Frontal cortex (tissue), 4 donors: ENCODE measurements around the gene CILP. TPM values are rescaled to one million over a fixed set of nuclear protein-coding genes. Genes with fewer than 3 reads are reported as not detected.
"Not testable (repeated sequence)": the region's sequence is repeated elsewhere in the genome, so short reads cannot be mapped to it uniquely, and the experiment has no call there.

ENCODE experiments used
- DNase-seq, 2 donors: peaks; one replicate each; pipeline ENCODE4 v3.0.0; 2012; ENCODE audit warnings: low spot score in 2 of 2
- FAIRE-seq: peaks from 2 replicates; lab custom pipeline; 2012; peaks lifted over from hg19 to GRCh38; lab: Jason Lieb, UNC
- total RNA-seq: library from RNA; depleted of rRNA; stranded (reverse); fragments of >200 nt; gene quantifications from one replicate; pipeline ENCODE4 v1.2.3, GENCODE V29; 2014
- donor health status: control.
- donor health status: control.
- donor health status: control.

CILP gene
- total RNA-seq, 1 donor from 2014 or later, result 0.41 TPM

DNA sequence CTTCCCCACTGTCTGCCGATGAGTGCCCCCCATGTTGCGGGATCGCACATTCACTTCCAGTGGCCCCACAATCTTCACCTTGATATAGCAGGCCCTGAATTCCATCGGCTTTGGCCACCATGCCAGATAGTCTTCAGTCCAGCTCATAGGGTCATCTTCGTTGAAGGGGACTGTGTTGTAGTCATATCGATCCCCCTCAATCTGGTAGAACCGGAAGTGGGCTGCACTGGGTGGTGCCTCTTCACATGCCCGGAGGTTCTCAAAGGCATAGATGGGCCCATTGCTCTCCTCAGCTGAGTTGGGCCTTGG lies 14.0 kb downstream of the CILP start:
- no peak for DNase-seq
- FAIRE-seq, result no peak

DNA sequence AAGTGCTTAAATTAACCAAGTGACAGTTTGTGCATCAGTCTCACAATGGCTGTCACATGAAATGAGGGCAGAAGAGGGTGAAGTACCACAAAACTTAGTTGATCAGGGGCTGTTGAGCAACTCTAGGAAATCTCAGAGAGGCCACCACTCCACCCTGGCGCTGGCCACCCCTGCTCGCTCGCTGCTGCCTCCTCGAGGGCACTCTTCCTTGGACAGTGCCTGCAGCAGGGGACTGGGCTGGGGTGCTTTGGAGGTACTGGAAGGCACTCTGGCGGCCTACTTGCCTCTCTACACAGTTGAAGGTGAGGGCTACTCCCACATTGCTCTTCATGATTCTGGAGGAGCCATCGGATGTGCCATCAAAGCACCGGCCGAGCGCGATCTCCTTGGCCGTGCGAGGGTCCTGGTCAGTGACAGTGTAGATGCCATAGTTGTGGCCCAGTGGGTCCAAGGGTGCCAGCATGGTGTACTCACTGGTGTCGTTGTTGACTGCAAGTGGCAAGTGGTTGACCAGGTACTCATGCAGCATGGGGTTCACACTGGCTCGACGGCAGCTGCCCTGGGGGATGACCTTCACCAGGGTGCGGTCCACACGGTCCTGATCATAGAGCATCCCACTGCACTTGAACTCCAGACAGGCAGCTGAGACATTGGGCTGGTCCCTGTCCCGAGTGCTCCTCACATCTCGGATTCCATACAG lies 14.5 kb downstream of the CILP start:
- DNase-seq, result no peak
- no peak for FAIRE-seq

DNA sequence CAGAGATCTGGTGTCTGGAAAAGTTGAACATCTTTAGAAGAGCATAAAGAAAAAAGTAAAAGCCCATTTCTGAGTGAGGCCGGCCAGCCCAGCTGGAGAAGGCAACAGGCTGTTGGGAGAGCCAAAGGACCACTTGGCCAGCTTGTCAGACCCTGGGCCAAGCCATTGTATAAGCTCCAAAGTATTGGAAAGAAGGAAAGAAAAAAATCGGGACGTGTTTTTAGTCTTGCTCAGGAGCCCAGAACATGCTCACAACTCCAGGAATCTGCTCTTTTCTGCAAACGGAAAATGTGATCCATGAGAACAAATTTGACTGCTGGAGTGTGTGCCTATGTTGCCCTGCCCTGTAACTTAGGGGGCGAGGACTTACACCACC lies 15.7 kb downstream of the CILP start:
- FAIRE-seq, result no peak

DNA sequence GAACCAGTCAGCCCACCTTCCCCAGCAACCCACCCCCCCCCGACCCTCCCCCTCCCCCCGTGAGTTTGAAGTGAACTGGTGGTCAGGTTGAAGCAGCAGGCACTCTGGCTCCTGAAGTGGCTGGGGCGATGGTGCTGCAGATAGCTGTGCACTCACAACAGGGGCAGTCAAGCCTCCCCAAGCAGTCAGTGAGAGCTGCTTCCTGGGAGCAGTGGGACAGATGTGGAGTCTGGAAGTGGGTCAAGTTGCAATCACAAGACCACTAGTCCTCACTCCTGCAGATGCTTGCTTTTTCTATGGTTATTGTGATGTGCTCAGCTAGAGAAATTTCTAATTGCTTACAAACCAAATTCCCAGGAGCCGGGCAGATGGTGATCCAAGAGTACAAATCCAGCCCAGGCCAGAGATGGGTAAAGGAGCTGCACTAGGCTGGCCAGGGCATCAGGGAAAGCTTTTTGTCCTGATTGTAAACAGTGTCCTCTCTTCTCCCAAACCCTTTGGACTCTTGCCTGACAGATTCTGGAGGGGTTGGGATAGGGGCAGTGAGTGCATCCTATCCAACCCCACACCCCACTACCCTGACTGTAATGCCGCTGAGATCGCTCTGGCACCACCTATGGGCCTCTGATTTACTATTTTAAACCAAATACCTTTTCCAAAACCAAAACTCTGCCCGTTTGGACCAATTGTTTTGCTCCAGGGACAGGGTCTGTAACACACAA lies 16.3 kb downstream of the CILP start:
- FAIRE-seq (no peak), DNase-seq (no peak)

More for the DNA sequence above, 15.7 kb downstream of the CILP start:
- no peak for DNase-seq

DNA sequence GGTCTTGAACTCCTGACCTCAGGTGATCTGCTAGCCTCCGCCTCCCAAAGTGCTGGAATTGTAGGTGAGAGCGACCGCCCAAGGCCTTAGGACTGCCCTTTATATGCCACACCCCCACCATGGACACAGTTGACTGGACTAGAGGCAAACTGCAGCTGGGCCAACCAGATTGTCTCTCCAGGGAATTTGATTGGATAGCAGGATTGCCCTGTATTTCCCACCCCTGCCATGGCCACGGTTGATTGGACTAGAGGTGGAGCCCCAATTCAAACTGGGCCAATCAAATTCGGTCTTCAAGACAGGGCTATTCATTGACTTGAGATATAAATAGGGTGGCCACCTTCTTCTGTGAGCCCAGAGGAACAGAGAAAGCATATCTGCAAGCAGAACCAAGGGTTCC lies 19.3 kb downstream of the CILP start:
- DNase-seq (no peak), FAIRE-seq (no peak)

DNA sequence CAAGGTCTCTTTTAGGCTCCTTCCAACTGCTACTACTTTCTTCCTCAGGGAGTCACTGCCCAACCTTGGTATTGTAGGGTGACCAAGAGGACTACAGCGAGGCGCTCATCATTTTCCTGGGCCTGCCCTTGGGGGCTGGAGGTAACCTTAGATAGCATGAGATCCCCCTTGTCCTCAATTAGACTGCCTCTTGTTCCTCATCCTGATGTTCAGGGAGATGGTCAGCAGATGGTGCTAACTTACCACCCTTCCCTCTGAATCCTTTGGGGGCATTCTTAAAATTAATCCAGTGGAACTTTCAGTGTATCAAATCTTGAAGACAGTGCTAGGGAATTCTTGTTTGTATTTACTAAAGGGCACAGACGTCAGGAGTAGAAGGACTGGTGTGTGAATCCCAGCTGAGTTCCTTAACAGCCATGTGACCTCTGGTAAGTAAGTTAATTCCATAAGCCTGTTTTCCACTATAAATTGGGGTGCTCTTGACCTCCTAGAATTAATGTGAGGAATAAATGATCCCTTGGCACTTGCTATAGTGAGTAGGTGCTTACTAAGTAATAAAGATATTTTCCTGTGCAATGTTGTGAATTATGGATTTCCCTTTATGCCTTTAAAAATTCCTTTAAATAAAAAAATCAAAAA lies 22.1 kb downstream of the CILP start:
- FAIRE-seq (no peak), DNase-seq (peak; percentile 29 to 54)

DNA sequence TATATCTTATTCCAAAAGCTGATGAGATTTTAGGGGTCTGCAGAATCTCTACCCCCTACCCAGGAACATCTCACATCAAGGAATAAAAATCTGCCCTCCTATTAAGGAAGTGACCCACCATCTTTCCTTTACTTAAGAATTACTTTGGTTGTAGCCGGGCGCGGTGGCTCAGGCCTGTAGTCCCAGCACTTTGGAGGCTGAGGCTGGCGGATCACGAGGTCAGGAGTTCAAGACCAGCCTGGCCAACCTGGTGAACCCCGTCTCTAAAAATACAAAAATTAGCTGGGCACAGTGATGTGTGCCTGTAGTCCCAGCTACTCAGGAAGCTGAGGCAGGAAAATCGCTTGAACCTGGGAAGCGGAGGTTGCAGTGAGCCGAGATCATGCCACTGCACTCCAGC lies 22.8 kb downstream of the CILP start:
- DNase-seq, FAIRE-seq: not testable (repeated sequence)

DNA sequence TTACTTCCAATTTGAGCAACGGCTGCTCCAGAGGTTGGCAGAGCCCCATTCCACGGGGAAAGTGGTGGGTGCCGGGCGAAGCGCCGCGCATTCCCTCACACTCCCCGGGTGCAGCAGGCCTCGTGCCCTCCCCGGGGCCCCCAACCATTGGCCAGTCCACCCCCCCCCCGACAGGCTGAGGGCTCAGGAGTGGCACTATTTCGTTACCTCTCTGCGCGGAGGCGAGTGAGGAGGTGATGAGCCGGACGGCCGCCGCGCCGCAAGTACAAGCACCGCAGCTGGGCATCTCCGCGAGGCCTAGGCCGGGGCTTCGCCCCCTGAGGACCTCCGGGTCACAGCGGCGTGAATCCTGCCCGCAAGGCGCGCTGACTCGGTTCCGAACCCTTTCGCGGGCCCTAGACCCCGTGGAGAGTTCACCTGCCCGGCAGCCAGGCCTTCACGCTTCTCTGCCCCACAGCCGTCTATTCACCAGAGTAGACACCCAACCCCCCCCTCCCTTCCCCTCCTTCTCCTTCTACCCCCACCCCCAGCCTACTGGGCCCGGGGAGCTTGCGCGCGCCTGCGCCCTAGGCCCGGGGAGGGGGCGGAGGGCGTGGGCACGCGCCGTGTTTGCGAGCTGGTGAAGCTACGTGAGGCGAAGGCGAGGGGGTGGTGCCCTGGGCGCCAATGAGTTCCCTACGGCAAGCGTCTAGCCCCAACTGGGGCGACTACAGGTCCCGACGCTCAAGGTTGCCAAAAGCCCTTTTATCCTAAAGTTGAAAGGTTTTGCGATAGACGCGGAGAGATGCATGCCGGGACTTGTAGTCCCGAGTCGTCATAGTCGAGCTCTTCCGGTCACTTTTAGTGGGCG lies 26.2 kb downstream of the CILP start, which contains the start of gene CLPX:
TSS of gene CLPX (minus strand) at position 475 of the 850 bp plus-strand sequence. CDS start at position 286, 189 bp downstream.
- FAIRE-seq, result no peak
- DNase-seq, result peak; percentile 81 to 83

DNA sequence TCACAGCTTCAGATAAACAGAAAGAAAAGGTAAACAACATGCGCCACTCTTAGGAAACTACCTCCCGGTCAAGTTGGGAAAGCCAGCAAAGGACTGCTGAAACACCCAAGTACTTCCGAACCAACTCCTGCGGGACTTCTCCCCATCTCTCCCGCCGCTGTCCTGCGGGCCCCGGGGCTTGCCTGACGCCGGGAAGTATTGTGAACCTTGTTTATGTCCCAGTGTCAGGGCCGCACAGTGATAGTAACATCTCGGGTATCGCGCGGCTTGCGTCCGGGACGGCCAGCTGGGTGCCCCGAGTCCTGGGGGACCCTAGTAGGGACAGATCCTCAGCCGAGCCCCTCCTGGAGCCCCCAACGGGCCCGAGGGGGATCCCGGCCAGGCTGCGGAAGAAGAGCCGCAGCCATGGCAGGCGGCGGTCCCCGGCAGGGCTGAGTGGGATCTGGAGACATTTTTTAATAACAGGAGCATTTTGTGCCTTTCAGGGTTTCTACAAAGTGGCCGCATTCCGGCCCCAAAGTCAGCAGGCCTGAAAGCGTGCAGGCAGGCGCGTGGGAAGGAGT lies 26.9 kb downstream of the CILP start:
- FAIRE-seq, result no peak
- DNase-seq, result peak in 1 of 2 donors; percentile 35

DNA sequence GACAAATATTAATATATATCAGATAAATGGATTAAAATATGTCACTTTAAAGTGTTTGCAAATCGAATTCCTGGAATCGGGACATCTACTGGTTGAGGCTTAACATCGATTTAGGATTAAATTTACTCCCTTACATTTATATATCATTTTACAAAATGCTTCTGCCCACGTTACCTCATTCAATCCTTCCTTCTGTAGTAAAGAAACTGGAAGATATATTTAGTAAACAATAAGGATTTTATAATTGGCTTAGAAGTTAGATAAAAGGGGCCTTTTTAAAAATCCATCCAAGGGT lies 27.5 kb downstream of the CILP start:
- DNase-seq (no peak), FAIRE-seq (no peak)

DNA sequence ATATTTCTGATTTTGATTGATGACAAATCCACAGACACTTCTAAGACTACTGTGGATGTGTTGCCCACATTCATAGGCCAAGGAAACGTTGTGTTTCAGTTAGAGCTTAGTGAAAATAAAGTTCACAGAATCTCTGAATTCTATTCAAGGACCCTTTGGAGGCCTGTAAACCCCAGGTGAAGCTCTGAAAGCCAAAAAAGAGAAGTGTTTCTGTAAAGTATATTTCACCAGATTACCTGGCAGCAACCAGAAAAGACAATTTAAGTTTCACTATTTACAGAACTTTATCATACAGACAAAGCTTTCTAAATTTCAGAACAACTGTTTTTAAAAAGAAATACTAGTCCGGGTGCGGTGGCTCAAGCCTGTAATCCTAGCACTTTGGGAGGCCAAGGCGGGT lies 28.7 kb downstream of the CILP start:
- FAIRE-seq (no peak), DNase-seq (no peak)

DNA sequence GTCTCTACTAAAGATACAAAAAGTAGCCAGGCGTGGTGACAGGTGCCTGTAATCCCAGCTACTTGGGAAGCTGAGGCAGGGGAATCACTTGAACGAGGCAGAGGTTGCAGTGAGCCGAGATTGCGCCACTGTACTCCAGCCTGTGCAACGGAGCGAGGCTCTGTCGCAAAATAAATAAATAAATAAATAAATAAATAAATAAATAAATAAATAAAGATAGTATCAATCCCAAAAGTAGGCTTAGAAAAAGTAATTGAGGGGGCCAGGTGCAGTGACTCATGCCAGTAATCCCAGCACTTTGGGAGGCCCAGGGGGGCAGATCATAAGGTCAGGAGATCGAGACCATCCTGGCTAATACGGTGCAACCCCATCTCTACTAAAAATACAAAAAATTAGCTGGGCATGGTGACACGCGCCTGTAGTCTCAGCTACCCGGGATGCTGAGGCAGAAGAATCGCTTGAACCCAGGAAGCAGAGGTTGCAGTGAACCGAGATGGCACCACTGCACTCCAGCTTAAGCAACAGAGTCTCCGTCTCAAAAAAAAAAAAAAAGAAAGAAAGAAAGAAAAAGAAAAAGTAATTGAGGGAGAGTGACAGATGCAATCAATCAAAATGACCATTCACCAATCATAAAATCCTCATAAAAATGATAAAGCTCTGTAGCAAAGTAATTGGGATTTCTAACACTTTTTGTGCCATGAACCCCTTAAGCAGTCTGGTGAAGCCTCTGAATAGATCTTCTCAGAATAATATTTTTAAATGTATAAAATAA lies 29.5 kb downstream of the CILP start:
- not testable (repeated sequence) for DNase-seq, FAIRE-seq

DNA sequence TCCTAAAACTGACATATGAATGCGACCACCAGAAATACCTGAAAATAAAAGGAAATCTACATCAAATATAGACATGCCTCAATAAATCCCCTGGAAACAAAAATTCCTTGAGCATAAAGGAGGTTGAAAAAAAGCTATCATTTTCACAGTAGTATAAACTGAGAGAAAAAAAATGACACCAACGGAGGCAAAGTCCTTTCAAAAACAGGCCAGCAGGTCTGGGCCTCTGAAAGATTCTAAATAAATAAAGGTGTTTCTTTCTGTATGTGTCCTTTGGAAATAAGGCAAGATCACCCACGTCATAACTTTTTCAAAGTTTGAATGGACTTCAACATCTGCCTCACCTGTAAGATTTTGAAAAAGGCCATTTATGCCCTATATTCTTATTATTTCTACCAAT lies 31.1 kb downstream of the CILP start:
- FAIRE-seq (no peak), DNase-seq (no peak)

DNA sequence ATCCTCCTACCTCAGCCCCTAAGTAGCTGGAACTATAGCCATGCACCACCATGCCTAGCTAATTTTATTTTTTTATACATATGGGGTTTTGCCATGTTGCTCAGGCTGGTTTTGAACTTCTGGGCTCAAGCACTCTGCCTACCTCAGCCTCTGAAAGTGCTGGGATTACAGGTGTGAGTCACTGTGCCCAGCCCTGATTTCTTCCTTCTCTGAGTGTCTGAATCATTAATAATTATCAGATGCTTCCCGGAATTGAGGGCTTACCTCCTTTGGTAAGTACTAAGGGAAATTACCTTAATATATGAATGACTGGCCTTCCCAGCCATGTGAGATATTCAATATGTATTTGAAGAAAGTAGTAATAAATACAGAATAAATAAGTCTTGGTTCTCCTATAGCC lies 33.4 kb downstream of the CILP start:
- FAIRE-seq (no peak), DNase-seq (no peak)

DNA sequence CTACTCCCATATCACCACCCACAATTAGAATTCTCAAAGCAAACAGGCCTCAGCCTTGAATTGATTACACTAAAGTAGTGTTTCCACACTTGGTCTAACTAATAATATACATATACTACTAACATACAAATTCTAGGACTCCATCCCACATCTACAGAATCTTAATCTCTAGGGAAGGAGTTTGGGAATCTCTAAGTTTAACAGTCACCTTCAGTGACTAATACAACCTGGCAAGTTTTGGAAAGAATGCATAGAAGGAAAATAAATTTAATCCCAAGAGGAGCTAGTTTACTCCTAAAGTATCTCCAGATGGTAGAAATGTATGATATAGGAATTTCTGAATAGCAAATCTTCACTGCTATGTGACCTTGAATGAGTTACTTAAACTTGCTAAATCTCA lies 35.2 kb downstream of the CILP start:
- FAIRE-seq, result no peak
- no peak for DNase-seq

DNA sequence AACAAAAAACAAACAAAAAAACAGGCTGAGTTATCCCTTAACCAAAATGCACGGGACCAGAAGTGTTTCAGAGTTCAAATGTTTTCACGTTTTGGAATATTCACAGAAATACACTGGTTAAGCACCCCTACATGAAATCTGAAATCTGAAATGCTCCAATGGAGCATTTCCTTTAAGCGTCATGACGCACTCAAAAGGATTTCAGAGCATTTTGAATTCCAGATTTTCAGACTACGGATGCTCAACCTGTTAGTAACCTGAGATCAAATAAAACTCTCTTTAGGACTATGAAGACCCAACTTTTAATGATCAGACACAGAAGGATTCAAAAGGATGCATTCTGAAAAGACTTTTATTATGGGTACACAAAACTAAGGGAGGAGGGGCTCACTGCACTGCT lies 35.8 kb downstream of the CILP start:
- FAIRE-seq (no peak), DNase-seq (no peak)

DNA sequence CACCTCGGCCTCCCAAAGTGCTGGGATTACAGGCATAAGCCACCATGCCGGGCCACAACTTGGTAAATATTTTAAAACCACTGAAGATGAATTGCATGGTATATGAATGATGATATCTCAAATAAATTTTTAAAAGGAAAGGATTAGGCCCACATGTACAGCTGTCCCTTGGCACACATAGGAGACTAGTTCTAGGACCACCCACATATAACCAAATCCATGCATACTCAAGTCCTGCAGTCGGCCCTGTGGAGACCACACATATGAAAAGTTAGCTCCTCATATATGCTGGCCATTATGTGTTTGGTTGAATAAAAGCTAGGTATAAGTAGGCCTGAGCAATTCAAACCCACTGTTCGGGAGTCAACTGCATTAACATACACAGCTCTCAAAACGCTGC lies 36.8 kb downstream of the CILP start:
- no peak for DNase-seq
- FAIRE-seq, result no peak

DNA sequence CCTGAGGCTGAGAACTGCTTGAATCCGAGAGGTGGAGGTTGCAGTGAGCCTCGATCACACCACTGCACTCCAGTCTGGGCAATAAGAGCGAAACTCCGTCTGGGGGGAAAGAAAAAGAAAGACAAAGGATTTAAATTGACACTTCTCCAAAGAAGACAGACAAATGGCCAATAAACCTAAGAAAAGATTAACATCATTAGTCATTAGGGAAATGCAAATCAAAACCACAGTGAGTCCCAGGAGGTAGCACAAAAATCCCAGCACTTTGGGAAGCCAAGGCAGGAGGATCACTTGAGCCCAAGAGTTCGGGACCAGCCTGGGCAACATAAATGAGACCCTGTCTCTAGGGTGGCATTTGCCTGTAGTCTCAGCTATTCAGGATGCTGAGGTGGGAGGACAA lies 38.7 kb downstream of the CILP start:
- FAIRE-seq, result no peak
- no peak for DNase-seq

DNA sequence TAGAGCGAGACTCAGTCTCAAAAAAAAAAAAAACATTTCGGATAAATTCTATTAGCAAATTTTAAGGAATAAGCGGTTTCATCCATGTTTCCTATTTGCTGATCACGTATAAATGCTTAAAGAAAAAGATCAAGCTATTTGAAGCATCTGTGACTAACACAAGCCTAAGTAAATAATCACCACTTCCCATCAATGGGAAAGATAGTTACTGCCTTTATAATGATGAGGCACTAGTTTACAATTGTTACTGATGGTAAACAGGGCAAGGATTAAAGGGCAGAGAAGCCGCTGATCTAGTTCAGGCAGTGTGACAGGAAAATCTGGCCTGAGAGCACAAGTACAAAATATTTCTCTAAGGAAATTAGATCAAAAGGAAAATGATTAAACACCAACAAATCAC lies 39.8 kb downstream of the CILP start:
- no peak for DNase-seq
- no peak for FAIRE-seq

DNA sequence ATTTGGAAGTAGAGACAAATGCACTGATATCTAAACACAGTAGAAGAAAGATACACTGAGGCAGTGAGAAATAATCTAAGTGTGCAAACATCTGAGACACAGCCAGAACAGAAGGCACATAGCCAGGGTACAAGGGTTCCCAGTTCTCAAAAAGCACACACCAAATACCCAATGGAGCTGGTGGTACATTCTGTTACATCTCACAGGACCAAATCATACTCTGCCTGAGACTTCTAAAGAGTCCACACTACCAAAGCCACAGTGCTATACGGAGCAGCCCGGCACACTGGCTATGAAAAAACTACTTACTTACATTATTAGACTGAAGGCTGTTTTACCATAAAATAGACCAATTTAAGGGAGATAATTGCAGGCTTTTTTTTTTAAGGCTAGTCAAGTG lies 45.4 kb downstream of the CILP start:
- DNase-seq (no peak), FAIRE-seq (no peak)
